DND-41 (cell line): ENCODE results near the gene UTP15.

ENCODE experiments used
- EZH2 ChIP-seq: IDR thresholded peaks from 3 replicates; pipeline ENCODE4 v1.6.1; 2012; ENCODE audit warnings: borderline replicate concordance, low read depth, mild to moderate bottlenecking, moderate library complexity, low read length, inconsistent platforms; ENCODE audit not compliant: severe bottlenecking
- TF ChIP-seq, protein P1 (sequence below): IDR thresholded peaks from 2 replicates; pipeline ENCODE4 v1.5.1; 2012; ENCODE audit warnings: borderline replicate concordance, low read length, moderate library complexity, mild to moderate bottlenecking; ENCODE audit not compliant: poor library complexity, severe bottlenecking; ENCODE audit errors: extremely low read depth

DNA sequence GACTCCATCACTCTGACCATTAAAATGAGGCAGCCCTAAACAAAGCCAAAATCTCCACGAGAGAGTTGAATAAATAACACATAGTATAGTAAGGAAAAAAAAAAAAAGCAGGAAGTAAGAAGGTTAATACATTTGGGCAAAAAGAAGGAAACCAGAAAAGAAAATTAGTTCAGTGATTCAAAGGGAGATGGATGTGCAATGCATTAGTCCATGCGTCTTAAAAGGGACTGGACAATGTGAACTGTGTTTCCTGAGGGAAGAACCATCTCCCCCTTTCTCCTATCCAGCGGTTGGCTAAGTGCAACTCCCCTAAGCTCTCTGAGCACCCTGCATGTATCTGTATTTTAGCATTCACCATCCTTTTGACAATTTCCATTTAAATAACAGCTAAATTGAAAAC lies 1.5 kb upstream of the UTP15 start:
- TF ChIP-seq, protein P1, sequence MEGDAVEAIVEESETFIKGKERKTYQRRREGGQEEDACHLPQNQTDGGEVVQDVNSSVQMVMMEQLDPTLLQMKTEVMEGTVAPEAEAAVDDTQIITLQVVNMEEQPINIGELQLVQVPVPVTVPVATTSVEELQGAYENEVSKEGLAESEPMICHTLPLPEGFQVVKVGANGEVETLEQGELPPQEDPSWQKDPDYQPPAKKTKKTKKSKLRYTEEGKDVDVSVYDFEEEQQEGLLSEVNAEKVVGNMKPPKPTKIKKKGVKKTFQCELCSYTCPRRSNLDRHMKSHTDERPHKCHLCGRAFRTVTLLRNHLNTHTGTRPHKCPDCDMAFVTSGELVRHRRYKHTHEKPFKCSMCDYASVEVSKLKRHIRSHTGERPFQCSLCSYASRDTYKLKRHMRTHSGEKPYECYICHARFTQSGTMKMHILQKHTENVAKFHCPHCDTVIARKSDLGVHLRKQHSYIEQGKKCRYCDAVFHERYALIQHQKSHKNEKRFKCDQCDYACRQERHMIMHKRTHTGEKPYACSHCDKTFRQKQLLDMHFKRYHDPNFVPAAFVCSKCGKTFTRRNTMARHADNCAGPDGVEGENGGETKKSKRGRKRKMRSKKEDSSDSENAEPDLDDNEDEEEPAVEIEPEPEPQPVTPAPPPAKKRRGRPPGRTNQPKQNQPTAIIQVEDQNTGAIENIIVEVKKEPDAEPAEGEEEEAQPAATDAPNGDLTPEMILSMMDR = no peak
- TF ChIP-seq EZH2 = no peak
